ENCODE data around the gene HNRNPA0.

The HNRNPA0 gene

DNA sequence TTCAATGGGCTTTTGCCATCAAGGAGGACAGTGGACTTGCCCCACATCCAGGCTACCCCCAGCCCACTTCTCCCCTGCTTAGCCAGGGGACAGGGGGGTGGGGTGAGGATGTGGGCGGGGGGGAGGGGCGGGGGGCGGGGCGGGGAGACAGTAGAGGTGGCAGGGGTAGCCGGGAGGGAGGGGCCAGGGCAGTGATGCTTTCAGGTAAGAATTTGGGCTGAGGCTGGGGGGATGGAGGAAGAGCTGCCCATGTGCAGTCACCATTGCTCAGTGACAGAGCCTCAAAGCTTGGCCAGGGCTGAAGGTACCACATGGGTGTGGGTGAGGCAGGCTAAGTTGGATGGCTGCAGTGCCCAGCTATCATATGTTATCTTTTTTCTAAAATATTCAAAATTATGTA is 40.7 kb upstream of the HNRNPA0 start:
- TF ChIP-seq POLR2AphosphoS5 (IDR thresholded peaks at IDR 0.05; ENCODE audit: low read depth, low read length) (no peak), TAF1 (IDR thresholded peaks at IDR 0.05; ENCODE audit: borderline replicate concordance, insufficient read depth, low read length) (no peak), FOXP2 (optimal IDR thresholded peaks at IDR 0.05; ENCODE audit: borderline replicate concordance, extremely low read depth, extremely low read length, insufficient read depth) (no peak), SIN3A (IDR thresholded peaks at IDR 0.05; ENCODE audit: borderline replicate concordance, insufficient read depth, low read length) (no peak)
- TF ChIP-seq, protein P1, sequence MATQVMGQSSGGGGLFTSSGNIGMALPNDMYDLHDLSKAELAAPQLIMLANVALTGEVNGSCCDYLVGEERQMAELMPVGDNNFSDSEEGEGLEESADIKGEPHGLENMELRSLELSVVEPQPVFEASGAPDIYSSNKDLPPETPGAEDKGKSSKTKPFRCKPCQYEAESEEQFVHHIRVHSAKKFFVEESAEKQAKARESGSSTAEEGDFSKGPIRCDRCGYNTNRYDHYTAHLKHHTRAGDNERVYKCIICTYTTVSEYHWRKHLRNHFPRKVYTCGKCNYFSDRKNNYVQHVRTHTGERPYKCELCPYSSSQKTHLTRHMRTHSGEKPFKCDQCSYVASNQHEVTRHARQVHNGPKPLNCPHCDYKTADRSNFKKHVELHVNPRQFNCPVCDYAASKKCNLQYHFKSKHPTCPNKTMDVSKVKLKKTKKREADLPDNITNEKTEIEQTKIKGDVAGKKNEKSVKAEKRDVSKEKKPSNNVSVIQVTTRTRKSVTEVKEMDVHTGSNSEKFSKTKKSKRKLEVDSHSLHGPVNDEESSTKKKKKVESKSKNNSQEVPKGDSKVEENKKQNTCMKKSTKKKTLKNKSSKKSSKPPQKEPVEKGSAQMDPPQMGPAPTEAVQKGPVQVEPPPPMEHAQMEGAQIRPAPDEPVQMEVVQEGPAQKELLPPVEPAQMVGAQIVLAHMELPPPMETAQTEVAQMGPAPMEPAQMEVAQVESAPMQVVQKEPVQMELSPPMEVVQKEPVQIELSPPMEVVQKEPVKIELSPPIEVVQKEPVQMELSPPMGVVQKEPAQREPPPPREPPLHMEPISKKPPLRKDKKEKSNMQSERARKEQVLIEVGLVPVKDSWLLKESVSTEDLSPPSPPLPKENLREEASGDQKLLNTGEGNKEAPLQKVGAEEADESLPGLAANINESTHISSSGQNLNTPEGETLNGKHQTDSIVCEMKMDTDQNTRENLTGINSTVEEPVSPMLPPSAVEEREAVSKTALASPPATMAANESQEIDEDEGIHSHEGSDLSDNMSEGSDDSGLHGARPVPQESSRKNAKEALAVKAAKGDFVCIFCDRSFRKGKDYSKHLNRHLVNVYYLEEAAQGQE (IDR thresholded peaks at IDR 0.05; ENCODE audit: insufficient read depth in 1 of 2, low read depth in 2 of 2, low read length in 2 of 2) = no peak

DNA sequence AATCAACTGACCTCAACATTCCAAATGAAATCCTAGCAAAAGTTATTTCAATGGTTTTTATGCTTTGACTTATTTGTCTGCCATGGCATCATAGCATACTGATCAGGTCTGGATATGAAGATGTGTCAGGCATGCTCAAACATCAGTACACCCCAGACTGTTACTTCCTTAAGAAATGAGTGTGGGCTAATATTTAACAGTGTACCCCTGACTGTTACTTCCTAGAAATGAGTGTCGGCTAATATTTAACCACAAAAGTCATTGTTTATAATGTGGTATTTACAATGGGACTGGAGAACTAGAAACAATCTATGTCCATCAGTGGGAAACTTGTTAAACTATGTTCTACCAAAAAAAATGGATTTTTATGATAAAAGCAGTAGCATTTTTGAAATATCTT is 38.1 kb upstream of the HNRNPA0 start:
- TF ChIP-seq TAF1 (IDR thresholded peaks at IDR 0.05; ENCODE audit: borderline replicate concordance, insufficient read depth, low read length) (no peak), POLR2AphosphoS5 (IDR thresholded peaks at IDR 0.05; ENCODE audit: low read depth, low read length) (no peak), SIN3A (IDR thresholded peaks at IDR 0.05; ENCODE audit: borderline replicate concordance, insufficient read depth, low read length) (no peak), FOXP2 (optimal IDR thresholded peaks at IDR 0.05; ENCODE audit: borderline replicate concordance, extremely low read depth, extremely low read length, insufficient read depth) (no peak)
- TF ChIP-seq, protein P1 (IDR thresholded peaks at IDR 0.05; ENCODE audit: insufficient read depth in 1 of 2, low read depth in 2 of 2, low read length in 2 of 2) = no peak

DNA sequence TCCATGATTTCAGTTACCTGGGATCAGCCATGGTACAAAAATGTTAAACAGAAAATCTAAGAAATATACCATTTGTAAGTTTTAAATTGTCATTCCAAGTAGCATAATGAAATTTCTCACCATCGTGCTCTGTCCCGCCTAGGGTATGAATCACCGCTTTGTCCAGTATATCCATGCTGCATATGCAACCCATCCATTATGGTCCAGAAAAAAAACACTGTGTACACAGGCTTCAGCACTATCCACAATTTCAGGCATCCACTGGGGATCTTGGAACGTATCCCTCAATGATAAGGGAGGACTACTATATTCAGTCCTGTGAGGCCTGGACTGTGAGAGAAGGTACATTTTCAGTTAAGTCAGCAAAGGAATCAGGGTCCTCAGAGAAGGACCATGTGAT is 37.6 kb upstream of the HNRNPA0 start:
- TF ChIP-seq POLR2AphosphoS5 (IDR thresholded peaks at IDR 0.05; ENCODE audit: low read depth, low read length) (no peak), SIN3A (IDR thresholded peaks at IDR 0.05; ENCODE audit: borderline replicate concordance, insufficient read depth, low read length) (no peak), TAF1 (IDR thresholded peaks at IDR 0.05; ENCODE audit: borderline replicate concordance, insufficient read depth, low read length) (no peak), FOXP2 (optimal IDR thresholded peaks at IDR 0.05; ENCODE audit: borderline replicate concordance, extremely low read depth, extremely low read length, insufficient read depth) (no peak)
- TF ChIP-seq, protein P1 (IDR thresholded peaks at IDR 0.05; ENCODE audit: insufficient read depth in 1 of 2, low read depth in 2 of 2, low read length in 2 of 2) = no peak

DNA sequence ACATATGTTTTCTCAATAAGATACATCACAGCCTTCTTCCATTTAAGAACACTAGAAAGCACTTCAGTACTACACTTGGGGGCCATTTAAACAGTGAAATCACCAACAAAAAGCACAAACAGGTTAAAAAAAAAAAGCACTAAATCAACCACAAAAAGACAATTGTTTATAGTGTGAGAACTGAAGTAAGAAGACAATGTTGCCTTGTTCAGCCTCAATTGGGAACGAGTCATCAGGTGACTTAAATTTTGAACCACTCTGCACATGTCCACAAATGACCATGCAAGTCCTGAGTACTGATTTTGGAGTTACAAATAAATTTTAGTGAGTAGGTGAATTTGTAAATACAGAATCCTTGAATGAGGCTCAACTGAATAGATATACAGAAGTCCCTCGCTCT is 37.2 kb upstream of the HNRNPA0 start:
- TF ChIP-seq, protein P1 (IDR thresholded peaks at IDR 0.05; ENCODE audit: insufficient read depth in 1 of 2, low read depth in 2 of 2, low read length in 2 of 2) = no peak
- no peak for TF ChIP-seq FOXP2 (optimal IDR thresholded peaks at IDR 0.05; ENCODE audit: borderline replicate concordance, extremely low read depth, extremely low read length, insufficient read depth)

DNA sequence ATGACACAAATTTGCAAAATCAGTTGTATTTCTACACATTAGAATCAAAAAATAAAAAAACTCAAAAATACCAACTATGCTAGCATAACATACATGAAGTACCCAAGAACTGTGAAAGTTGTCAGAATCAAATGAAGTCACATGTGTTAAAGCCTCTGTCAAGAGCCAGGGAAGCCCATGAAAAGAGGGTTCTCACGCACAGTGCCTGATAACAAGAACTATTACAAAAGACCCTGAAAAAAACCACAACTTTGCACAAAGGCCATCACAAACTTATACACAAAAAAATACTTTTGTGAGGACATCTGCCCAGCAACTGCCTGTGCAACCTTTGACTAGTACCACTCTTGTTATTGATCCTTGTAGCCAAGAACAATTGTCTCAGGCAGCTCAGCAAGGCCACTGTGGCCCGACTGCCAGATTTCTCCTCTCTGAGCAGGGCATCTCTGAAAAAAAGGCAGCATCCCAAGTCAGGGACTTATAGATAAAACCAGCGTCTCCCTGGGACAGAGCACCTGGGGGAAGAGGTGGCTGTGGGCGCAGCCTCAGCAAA is 28.9 kb upstream of the HNRNPA0 start:
- TF ChIP-seq SIN3A (IDR thresholded peaks at IDR 0.05; ENCODE audit: borderline replicate concordance, insufficient read depth, low read length) (no peak), TAF1 (IDR thresholded peaks at IDR 0.05; ENCODE audit: borderline replicate concordance, insufficient read depth, low read length) (no peak)
